Thyroid gland (tissue), 4 donors: ENCODE data around the gene PLCH1. TPM values are rescaled to one million over a fixed set of nuclear protein-coding genes. Genes with fewer than 3 reads are reported as not detected.

Source experiments
- DNase-seq, 2 donors: peaks; one replicate each; pipeline ENCODE4 v3.0.0-alpha.2; 2019
- H3K27ac ChIP-seq, 3 donors: fragments of 200-600 bp; sonication (generic); 1 replicate in 2 of 3; 2 replicates in 1 of 3; pipeline ENCODE4 v1.5.1; 2016 to 2019; ENCODE audit warnings: mild to moderate bottlenecking in 1 of 3, moderate library complexity in 1 of 3
- H3K27me3 ChIP-seq: fragments of 200-600 bp; sonication (generic); one replicate; pipeline ENCODE4 v1.5.1; 2019
- H3K36me3 ChIP-seq, 2 donors: fragments of 200-600 bp; sonication (generic); one replicate each; pipeline ENCODE4 v1.5.1; 2016 to 2019
- H3K4me1 ChIP-seq, 2 donors: fragments of 200-600 bp; sonication (generic); one replicate each; pipeline ENCODE4 v1.5.1; 2017 to 2019
- H3K4me3 ChIP-seq, 3 donors: fragments of 200-600 bp; sonication (generic); replicated peaks in 1 of 3; 1 replicate in 2 of 3; 2 replicates in 1 of 3; pipeline ENCODE4 v1.5.1; 2016; ENCODE audit warnings: mild to moderate bottlenecking in 1 of 3
- H3K9me3 ChIP-seq: fragments of 200-600 bp; sonication (generic); one replicate; pipeline ENCODE4 v1.5.1; 2017
- CTCF ChIP-seq, 6 experiments: fragments of 200-600 bp in 3 of 6; fragments of 450-650 bp in 3 of 6; sonication (generic) in 3 of 6; IDR thresholded peaks; one replicate each; pipeline ENCODE4 v1.5.1; 2016 to 2019; ENCODE audit warnings: antibody characterized with exemption in 6 of 6, mild to moderate bottlenecking in 2 of 6, inconsistent platforms in 1 of 6, moderate library complexity in 1 of 6
- POLR2A ChIP-seq, 2 donors: fragments of 450-650 bp; IDR thresholded peaks; one replicate each; pipeline ENCODE4 v1.6.1; 2017; ENCODE audit warnings: antibody characterized with exemption in 2 of 2, mild to moderate bottlenecking in 2 of 2, moderate library complexity in 1 of 2
- WGBS, 2 donors: methylation state at CpG; one replicate each; pipeline ENCODE4 v1.1.5; 2017; 5-methylcytosine and 5-hydroxymethylcytosine counted together
- intact Hi-C: fragments of 100-400 bp; cut with DNase I; formaldehyde crosslinking; loops from one replicate; pipeline ENCODE4 v1.15.1; 2023
- total RNA-seq, 4 donors: library from RNA; depleted of rRNA; stranded (reverse); fragments of >200 nt; gene quantifications; one replicate each; pipeline ENCODE4 v1.2.3, GENCODE V29; 2016

PLCH1 gene
- total RNA-seq, 4 donors from 2014 or later = 4.3 to 20.6 (median 14.1) TPM

GRCh38 chr3:155737844-155738460 is 6.9 kb downstream of the PLCH1 start:
- Histone ChIP-seq H3K27me3 (no peaks in the 10 kb centered on the region), H3K4me3 (no peak overlapping the region), H3K36me3 (no peaks in the 10 kb centered on the region), H3K27ac (peak overlapping the region; percentile 47 to 78 (median 69)), H3K9me3 (no peaks in the 10 kb centered on the region), H3K4me1 (peaks cover 5 to 15% of the 10 kb centered on the region in 2 donors)
- peak; percentile 39 for DNase-seq
- TF ChIP-seq CTCF (IDR thresholded peaks at IDR 0.05) (no peak), POLR2A (IDR thresholded peaks at IDR 0.05) (peak in 1 of 2 donors; percentile 36)
- WGBS, 2 donors = 34 to 38% methylated on average over 8 of the region's 8 CpGs
- intact Hi-C loops = no loop called here

GRCh38 chr3:155736381-155736780 is 8.5 kb downstream of the PLCH1 start:
- no peak overlapping the region for H3K4me3 ChIP-seq
- no peak overlapping the region for H3K27ac ChIP-seq

GRCh38 chr3:155730843-155731242 is 14.0 kb downstream of the PLCH1 start:
- 100% methylated on average over 1 to 2 of the region's 2 CpGs for WGBS, 2 donors
- intact Hi-C loops = no loop called here
- DNase-seq = no peak

More at GRCh38 chr3:155736381-155736780, 8.5 kb downstream of the PLCH1 start:
- TF ChIP-seq POLR2A (IDR thresholded peaks at IDR 0.05) (no peak), CTCF (IDR thresholded peaks at IDR 0.05) (no peak)
- Histone ChIP-seq H3K4me1 (peaks cover 5 to 6% of the 10 kb centered on the region in 2 donors), H3K9me3 (no peaks in the 10 kb centered on the region), H3K36me3 (no peaks in the 10 kb centered on the region), H3K27me3 (no peaks in the 10 kb centered on the region)
- no peak for DNase-seq
- WGBS, 2 donors = 59 to 61% methylated on average over 4 of the region's 4 CpGs
- intact Hi-C loops = no loop called here

GRCh38 chr3:155727836-155728235 is 17.0 kb downstream of the PLCH1 start:
- intact Hi-C loops = no loop called here
- H3K27ac ChIP-seq = peak overlapping the region; percentile 48 to 67 (median 49)
- no peak overlapping the region for H3K4me3 ChIP-seq
- H3K27me3 ChIP-seq = no peaks in the 10 kb centered on the region
- DNase-seq = no peak
- no peaks in the 10 kb centered on the region for H3K9me3 ChIP-seq
- H3K4me1 ChIP-seq = peaks cover 0 to 11% of the 10 kb centered on the region in 2 donors
- 30 to 44% methylated on average over 3 of the region's 3 CpGs for WGBS, 2 donors
- H3K36me3 ChIP-seq = no peaks in the 10 kb centered on the region
- no peak for TF ChIP-seq CTCF (IDR thresholded peaks at IDR 0.05)
- no peak for TF ChIP-seq POLR2A (IDR thresholded peaks at IDR 0.05)

More at GRCh38 chr3:155730843-155731242, 14.0 kb downstream of the PLCH1 start:
- no peaks in the 10 kb centered on the region for H3K27me3 ChIP-seq
- TF ChIP-seq POLR2A (IDR thresholded peaks at IDR 0.05) = no peak
- TF ChIP-seq CTCF (IDR thresholded peaks at IDR 0.05) = no peak
- no peaks in the 10 kb centered on the region for H3K9me3 ChIP-seq
- peaks cover 0 to 11% of the 10 kb centered on the region in 2 donors for H3K4me1 ChIP-seq
- H3K36me3 ChIP-seq = no peaks in the 10 kb centered on the region
- H3K27ac ChIP-seq = no peak overlapping the region
- no peak overlapping the region for H3K4me3 ChIP-seq

- 65 to 71% methylated on average over 5 of the region's 5 CpGs for WGBS, 2 donors
- TF ChIP-seq POLR2A (IDR thresholded peaks at IDR 0.05) = no peak
- TF ChIP-seq CTCF (IDR thresholded peaks at IDR 0.05) = no peak
- peak in 1 of 2 donors; percentile 24 for DNase-seq
- no peaks in the 10 kb centered on the region for H3K27me3 ChIP-seq
- intact Hi-C loops = no loop called here
- H3K4me3 ChIP-seq = no peak overlapping the region
- H3K4me1 ChIP-seq = peaks cover 6 to 12% of the 10 kb centered on the region in 2 donors
- no peaks in the 10 kb centered on the region for H3K9me3 ChIP-seq
- H3K36me3 ChIP-seq = no peaks in the 10 kb centered on the region
- peak overlapping the region in 1 of 3 donors; percentile 31 for H3K27ac ChIP-seq
Observed at GRCh38 chr3:155714295-155714718, 30.6 kb downstream of the PLCH1 start.
